Kidney epithelial cell (primary cell): Measurements from ENCODE around the gene GPC6. TPM values are rescaled to one million over a fixed set of nuclear protein-coding genes. Genes with fewer than 3 reads are reported as not detected.

Experiments
- DNase-seq: peaks from one replicate; pipeline ENCODE4 v3.0.0-alpha.2; 2010; ENCODE audit warnings: low read depth
- H3K27me3 ChIP-seq: 2 replicates; pipeline ENCODE4 v1.6.0; 2011; ENCODE audit warnings: low read length; ENCODE audit not compliant: control insufficient read depth, insufficient read depth
- H3K36me3 ChIP-seq: 2 replicates; pipeline ENCODE4 v1.5.1; 2011; ENCODE audit warnings: low read length; ENCODE audit not compliant: control insufficient read depth, insufficient read depth
- H3K4me3 ChIP-seq: 2 replicates; pipeline ENCODE4 v1.5.1; 2011; ENCODE audit warnings: low read depth, mild to moderate bottlenecking, control low read depth, low read length
- CTCF ChIP-seq: IDR thresholded peaks from 2 replicates; pipeline ENCODE4 v1.5.1; 2011; ENCODE audit warnings: mild to moderate bottlenecking, moderate library complexity, low read length, control low read depth, inconsistent platforms; ENCODE audit not compliant: insufficient read depth, poor library complexity, severe bottlenecking
- total RNA-seq: library from RNA; depleted of rRNA; stranded (reverse); fragments of >200 nt; gene quantifications from 2 replicates; pipeline ENCODE4 v1.2.3, GENCODE V29; 2015

GPC6 gene
- total RNA-seq, 1 donor from 2014 or later = 62.7 TPM

GRCh38 chr13:93290503-93290902 is 63.9 kb downstream of the GPC6 start:
- H3K27me3 ChIP-seq = no peaks in the 10 kb centered on the region
- DNase-seq = no peak
- no peak overlapping the region for H3K4me3 ChIP-seq
- no peak for TF ChIP-seq CTCF
- H3K36me3 ChIP-seq = no peaks in the 10 kb centered on the region

- Histone ChIP-seq H3K27me3 (no peaks in the 10 kb centered on the region), H3K36me3 (no peaks in the 10 kb centered on the region), H3K4me3 (no peak overlapping the region)
- DNase-seq = no peak
- TF ChIP-seq CTCF = no peak
Observed at GRCh38 chr13:93292366-93292765, 65.8 kb downstream of the GPC6 start.

- Histone ChIP-seq H3K36me3 (no peaks in the 10 kb centered on the region), H3K4me3 (no peak overlapping the region), H3K27me3 (no peaks in the 10 kb centered on the region)
- no peak for DNase-seq
- no peak for TF ChIP-seq CTCF
Observed at GRCh38 chr13:93293710-93294109, 67.1 kb downstream of the GPC6 start.

- Histone ChIP-seq H3K36me3 (no peaks in the 10 kb centered on the region), H3K4me3 (no peak overlapping the region), H3K27me3 (no peaks in the 10 kb centered on the region)
- TF ChIP-seq CTCF = no peak
- no peak for DNase-seq
Observed at GRCh38 chr13:93296584-93296983, 70.0 kb downstream of the GPC6 start.

DNA sequence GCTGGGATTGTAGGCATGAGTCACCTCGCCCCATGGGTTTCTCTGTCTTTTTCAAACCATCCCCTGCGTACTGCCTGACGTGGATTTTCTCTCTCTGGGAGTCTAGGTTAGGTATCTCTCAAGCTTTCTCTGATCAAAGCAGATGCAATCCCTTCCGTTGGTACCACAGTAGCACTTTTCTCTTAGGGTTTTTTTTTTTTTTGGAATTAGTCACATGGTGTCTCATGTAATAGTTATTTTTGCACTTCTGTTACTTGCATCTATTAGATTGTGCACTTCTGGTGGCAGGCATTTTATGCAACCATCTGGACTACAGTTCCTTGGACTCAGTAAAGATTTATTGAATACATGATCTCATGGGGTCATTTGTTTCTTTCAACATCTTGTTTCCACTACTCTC is 72.1 kb downstream of the GPC6 start:
- H3K27me3 ChIP-seq = no peaks in the 10 kb centered on the region
- no peaks in the 10 kb centered on the region for H3K36me3 ChIP-seq
- no peak overlapping the region for H3K4me3 ChIP-seq
- no peak for DNase-seq
- TF ChIP-seq CTCF = no peak

DNA sequence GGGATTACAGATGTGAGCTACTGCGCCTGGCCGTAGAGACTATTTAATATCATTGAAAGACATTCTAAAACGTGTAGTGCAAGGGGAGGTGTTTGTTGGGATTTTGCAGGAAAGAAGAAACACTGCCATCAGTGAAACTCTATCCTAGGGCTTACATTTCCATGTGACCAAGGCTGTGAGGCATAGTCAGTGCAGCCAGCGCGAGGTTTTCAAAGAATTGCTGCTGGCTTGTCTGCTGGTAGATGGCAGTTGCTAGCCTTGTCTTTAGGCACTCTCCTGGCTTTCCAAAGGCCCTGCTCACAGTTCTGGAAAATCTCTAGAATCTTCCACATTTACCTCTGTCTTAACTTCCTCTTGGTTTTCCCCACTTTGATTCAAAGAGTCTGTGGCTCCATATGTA is 77.5 kb downstream of the GPC6 start:
- no peak for TF ChIP-seq CTCF
- H3K27me3 ChIP-seq = no peaks in the 10 kb centered on the region
- no peaks in the 10 kb centered on the region for H3K36me3 ChIP-seq
- no peak for DNase-seq
- no peak overlapping the region for H3K4me3 ChIP-seq
